Stomach (tissue), 9 donors: Measurements from ENCODE around the gene IMPDH1. TPM values are rescaled to one million over a fixed set of nuclear protein-coding genes. Genes with fewer than 3 reads are reported as not detected.

Experiments
- DNase-seq, 2 donors: peaks; one replicate each; pipeline versions ENCODE4 v3.0.0 to v3.0.0-alpha.2; 2013 to 2019
- H3K27ac ChIP-seq, 5 donors: fragments of 200-600 bp in 4 of 5; sonication (generic) in 4 of 5; one replicate each; pipeline ENCODE4 v1.5.1; 2013 to 2019; ENCODE audit warnings: mild to moderate bottlenecking in 1 of 5, moderate library complexity in 1 of 5
- H3K27me3 ChIP-seq, 3 donors: fragments of 200-600 bp; sonication (generic); one replicate each; pipeline ENCODE4 v1.5.1; 2017 to 2019; ENCODE audit warnings: mixed run types in 1 of 3
- H3K36me3 ChIP-seq, 4 donors: fragments of 200-600 bp; sonication (generic); 1 replicate in 3 of 4; 2 replicates in 1 of 4; pipeline ENCODE4 v1.5.1; 2016 to 2019
- H3K4me1 ChIP-seq, 4 donors: fragments of 200-600 bp; sonication (generic); one replicate each; pipeline ENCODE4 v1.5.1; 2016 to 2019
- H3K4me3 ChIP-seq, 4 donors: fragments of 200-600 bp; sonication (generic) in 3 of 4; one replicate each; pipeline ENCODE4 v1.5.1; 2016 to 2019; ENCODE audit warnings: mild to moderate bottlenecking in 1 of 4
- H3K9me3 ChIP-seq, 4 donors: fragments of 200-600 bp; sonication (generic); one replicate each; pipeline ENCODE4 v1.5.1; 2016 to 2019
- EP300 ChIP-seq: sonication (generic); formaldehyde crosslinking; IDR thresholded peaks from one replicate; pipeline ENCODE4 v1.6.1; 2017; ENCODE audit warnings: antibody characterized with exemption
- POLR2A ChIP-seq, 4 donors: fragments of 450-650 bp; IDR thresholded peaks; one replicate each; pipeline ENCODE4 v1.6.1; 2016; ENCODE audit warnings: antibody characterized with exemption in 4 of 4, control low read depth in 2 of 4, mild to moderate bottlenecking in 1 of 4, moderate library complexity in 1 of 4
- POLR2AphosphoS5 ChIP-seq, 3 donors: sonication (generic); formaldehyde crosslinking; IDR thresholded peaks; one replicate each; pipeline ENCODE4 v1.6.1; 2016; ENCODE audit warnings: antibody characterized with exemption in 3 of 3
- WGBS, 5 donors: extraction: QIAGEN DNeasy Blood & Tissue Kit in 3 of 5; methylation state at CpG; one replicate each; pipeline versions ENCODE4 v1.1.5 to v1.1.7; 2013 to 2018; 5-methylcytosine and 5-hydroxymethylcytosine counted together
- intact Hi-C: fragments of 100-400 bp; cut with DNase I; formaldehyde crosslinking; loops from one replicate; pipeline ENCODE4 v1.15.1; 2023; ENCODE audit warnings: low total_unique reads
- polyA plus RNA-seq, 3 donors: library from polyadenylated mRNA; stranded (reverse); fragments of 200-250 nt; gene quantifications; one replicate each; pipeline ENCODE4 v1.2.3, GENCODE V29; 2013
- total RNA-seq, 5 donors: library from RNA; depleted of rRNA; stranded (reverse); fragments of >200 nt; gene quantifications; one replicate each; pipeline versions ENCODE4 v1.1.0 to v1.2.3, GENCODE V29; 2014 to 2016
- TF ChIP-seq, protein P1 (sequence below), 7 experiments: fragments of 450-650 bp in 4 of 7; fragments of 200-600 bp in 3 of 7; sonication (generic) in 3 of 7; IDR thresholded peaks; one replicate each; pipeline ENCODE4 v1.5.1; 2016 to 2019; ENCODE audit warnings: antibody characterized with exemption in 7 of 7, control low read depth in 2 of 7, mild to moderate bottlenecking in 1 of 7
- donor health status: healthy with polysubstance abuse.
- donor health status: Bipolar disorder and iron deficiency.
- donor health status: healthy.

Gene IMPDH1
- total and polyA plus RNA-seq, 8 donors = 32.7 to 188 (median 69.0) TPM

DNA sequence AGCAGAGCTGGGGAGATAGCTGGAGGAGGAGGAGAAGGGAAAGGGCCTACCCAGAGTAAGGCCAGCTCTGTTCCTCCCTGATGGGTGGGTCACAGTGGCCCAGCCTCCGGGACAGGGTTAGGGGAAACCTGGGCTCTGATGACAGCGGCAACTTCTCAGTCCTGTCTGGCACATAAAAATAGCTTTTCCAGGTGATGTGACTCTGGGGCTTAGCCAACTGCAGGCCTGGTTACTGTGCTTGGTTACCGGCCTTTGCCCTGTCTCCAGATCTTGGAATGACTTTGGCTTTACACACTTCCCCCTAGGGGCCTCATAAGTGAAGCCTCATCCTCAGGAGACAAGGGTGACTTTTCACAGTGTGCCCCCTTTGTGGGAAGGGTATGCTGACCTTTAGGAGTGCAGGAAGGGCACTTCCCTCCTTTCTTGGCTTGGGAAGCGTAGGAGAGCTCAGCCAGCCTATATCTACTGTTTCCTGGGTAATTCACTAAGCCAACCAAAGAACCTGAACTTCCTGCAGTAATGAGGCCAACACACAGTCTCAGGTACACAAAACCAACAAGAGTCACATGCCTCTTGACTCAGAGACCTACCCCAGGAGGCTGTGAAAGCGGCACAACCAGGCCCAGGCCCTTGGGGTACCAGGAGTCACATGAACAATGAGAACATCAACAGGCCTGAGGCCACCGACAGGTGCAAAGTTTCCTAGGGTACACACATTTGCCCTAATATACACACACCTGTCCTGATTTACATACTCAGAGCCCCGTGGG is 34.2 kb upstream of the IMPDH1 start:
- H3K36me3 ChIP-seq = no peaks in the 10 kb centered on the region

DNA sequence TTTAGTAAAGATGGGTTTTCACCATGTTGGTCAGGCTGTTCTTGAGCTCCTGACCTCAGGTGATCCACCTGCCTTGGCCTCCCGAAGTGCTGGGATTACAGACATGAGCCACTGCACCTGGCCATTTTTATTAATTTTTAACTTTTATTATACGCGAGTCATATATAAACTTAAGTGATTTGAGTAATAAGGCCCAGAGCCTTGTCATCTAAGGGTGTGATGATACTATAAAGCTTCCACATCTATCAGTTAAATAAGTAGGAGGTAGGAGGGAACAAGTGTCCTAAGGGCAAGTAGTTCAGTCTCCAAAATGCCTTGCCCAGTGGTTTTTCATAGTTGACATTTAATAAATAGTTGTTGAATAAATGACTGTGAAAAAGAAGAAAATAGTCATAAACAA is 32.6 kb upstream of the IMPDH1 start:
- Histone ChIP-seq H3K27me3 (no peaks in the 10 kb centered on the region), H3K4me1 (peaks cover 7 to 19% (median 10%) of the 10 kb centered on the region in 4 donors), H3K36me3 (no peaks in the 10 kb centered on the region), H3K9me3 (no peaks in the 10 kb centered on the region), H3K27ac (no peak overlapping the region), H3K4me3 (no peak overlapping the region)
- no peak for DNase-seq
- intact Hi-C loops = no loop called here
- 70 to 85% (median 82%) methylated on average over 3 of the region's 3 CpGs for WGBS, 5 donors
- no peak for TF ChIP-seq EP300
- no peak for TF ChIP-seq POLR2A (IDR thresholded peaks at IDR 0.05)
- TF ChIP-seq, protein P1, sequence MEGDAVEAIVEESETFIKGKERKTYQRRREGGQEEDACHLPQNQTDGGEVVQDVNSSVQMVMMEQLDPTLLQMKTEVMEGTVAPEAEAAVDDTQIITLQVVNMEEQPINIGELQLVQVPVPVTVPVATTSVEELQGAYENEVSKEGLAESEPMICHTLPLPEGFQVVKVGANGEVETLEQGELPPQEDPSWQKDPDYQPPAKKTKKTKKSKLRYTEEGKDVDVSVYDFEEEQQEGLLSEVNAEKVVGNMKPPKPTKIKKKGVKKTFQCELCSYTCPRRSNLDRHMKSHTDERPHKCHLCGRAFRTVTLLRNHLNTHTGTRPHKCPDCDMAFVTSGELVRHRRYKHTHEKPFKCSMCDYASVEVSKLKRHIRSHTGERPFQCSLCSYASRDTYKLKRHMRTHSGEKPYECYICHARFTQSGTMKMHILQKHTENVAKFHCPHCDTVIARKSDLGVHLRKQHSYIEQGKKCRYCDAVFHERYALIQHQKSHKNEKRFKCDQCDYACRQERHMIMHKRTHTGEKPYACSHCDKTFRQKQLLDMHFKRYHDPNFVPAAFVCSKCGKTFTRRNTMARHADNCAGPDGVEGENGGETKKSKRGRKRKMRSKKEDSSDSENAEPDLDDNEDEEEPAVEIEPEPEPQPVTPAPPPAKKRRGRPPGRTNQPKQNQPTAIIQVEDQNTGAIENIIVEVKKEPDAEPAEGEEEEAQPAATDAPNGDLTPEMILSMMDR (IDR thresholded peaks at IDR 0.05) = no peak
- no peak for TF ChIP-seq POLR2AphosphoS5 (IDR thresholded peaks at IDR 0.05)

More for the DNA sequence above, 34.2 kb upstream of the IMPDH1 start:
- 35 to 56% (median 51%) methylated on average over 6 to 7 of the region's 7 CpGs for WGBS, 5 donors
- Histone ChIP-seq H3K27ac (peak overlapping the region; percentile 5 to 80 (median 55)), H3K4me3 (no peak overlapping the region), H3K4me1 (peaks cover 7 to 11% (median 10%) of the 10 kb centered on the region in 4 donors), H3K27me3 (no peaks in the 10 kb centered on the region), H3K9me3 (no peaks in the 10 kb centered on the region)
- TF ChIP-seq EP300 (no peak), POLR2AphosphoS5 (IDR thresholded peaks at IDR 0.05) (no peak), POLR2A (IDR thresholded peaks at IDR 0.05) (no peak)
- TF ChIP-seq, protein P1 (IDR thresholded peaks at IDR 0.05) = no peak
- peak; percentile 53 to 80 for DNase-seq
- intact Hi-C loops = no loop called here

DNA sequence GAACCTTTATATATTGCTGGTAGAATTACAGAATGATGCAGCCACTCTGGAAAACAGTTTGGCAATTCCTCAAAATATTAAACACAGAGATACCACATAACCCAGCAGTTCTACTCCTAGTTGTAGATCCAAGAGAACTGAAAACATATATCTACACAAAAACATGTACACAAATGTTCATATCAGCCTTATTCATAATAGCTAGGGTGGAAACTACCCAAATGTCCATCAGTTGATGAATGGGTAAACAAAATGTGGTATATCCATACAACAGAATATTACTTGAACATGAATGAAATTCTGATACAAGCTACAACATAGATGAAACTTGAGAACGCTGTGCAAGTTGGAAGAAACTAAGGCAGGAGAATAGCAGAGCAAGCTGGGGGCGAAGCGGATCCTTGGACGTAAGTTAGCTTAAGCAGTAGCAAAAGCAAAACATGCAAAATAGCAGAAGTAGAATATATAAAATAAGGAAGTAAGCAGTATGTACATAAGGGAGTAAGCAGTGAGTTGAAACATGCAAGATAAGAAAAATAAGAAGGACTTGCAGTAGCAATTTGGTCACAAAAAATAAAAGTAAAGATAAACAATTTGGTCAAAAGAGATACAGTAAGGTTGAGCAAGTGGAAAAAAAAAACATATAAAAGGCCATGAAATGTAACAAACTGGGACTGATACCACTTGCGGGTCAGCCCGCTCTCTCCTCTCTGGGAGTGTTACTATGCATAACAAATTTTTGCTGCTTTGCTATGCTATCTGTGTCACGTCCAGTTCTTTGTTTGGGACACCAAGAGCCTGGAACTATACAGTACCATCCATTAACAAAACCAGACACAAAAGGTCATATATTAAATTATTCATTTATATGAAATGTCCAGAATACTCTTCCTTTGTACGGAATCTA is 27.9 kb upstream of the IMPDH1 start:
- Histone ChIP-seq H3K9me3 (no peaks in the 10 kb centered on the region), H3K27me3 (no peaks in the 10 kb centered on the region), H3K27ac (no peak overlapping the region), H3K4me3 (no peak overlapping the region), H3K4me1 (peaks cover 0 to 23% (median 3%) of the 10 kb centered on the region in 4 donors), H3K36me3 (no peaks in the 10 kb centered on the region)
- 72 to 87% (median 84%) methylated on average over 8 of the region's 8 CpGs for WGBS, 5 donors
- intact Hi-C loops = no loop called here
- no peak for DNase-seq
- TF ChIP-seq POLR2AphosphoS5 (IDR thresholded peaks at IDR 0.05) (no peak), POLR2A (IDR thresholded peaks at IDR 0.05) (no peak), EP300 (no peak)
- TF ChIP-seq, protein P1 (IDR thresholded peaks at IDR 0.05) = no peak

DNA sequence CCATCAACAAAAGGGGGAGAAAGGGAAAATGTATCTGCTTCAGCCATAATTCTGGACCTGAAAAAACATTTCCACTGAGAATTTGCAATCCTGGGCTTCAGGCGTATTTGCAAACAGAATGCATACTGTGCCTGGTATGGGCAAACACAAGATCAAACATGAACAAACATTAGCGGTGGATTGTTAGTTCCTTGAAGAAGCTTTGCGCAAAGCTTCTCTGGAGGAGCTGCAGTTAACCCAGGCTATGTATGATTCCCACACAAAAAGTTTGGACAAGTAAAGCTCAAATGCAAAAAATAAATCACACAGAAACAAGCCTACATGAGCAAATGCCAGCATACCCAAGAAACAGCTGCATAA is 25.5 kb upstream of the IMPDH1 start:
- DNase-seq = peak in 1 of 2 donors; percentile 62
- Histone ChIP-seq H3K36me3 (no peaks in the 10 kb centered on the region), H3K4me1 (peaks cover 0 to 23% (median 8%) of the 10 kb centered on the region in 4 donors), H3K27ac (peak overlapping the region in 3 of 5 donors; percentile 33 to 41 (median 34)), H3K9me3 (no peaks in the 10 kb centered on the region), H3K4me3 (no peak overlapping the region), H3K27me3 (peaks cover 0 to 3% (median 0%) of the 10 kb centered on the region in 3 donors)
- intact Hi-C loops = no loop called here
- WGBS, 5 donors = 23 to 38% (median 30%) methylated on average over 3 of the region's 3 CpGs
- TF ChIP-seq EP300 = no peak
- TF ChIP-seq, protein P1 (IDR thresholded peaks at IDR 0.05) = no peak
- TF ChIP-seq POLR2AphosphoS5 (IDR thresholded peaks at IDR 0.05) = no peak
- TF ChIP-seq POLR2A (IDR thresholded peaks at IDR 0.05) = no peak
